ENCODE results near the gene SNX13. TPM values are rescaled to one million over a fixed set of nuclear protein-coding genes. Genes with fewer than 3 reads are reported as not detected.
"Not testable (repeated sequence)": the region's sequence is repeated elsewhere in the genome, so short reads cannot be mapped to it uniquely, and the experiment has no call there.

Gene SNX13
- total RNA-seq, 8 experiments from 2014 or later: 21.5 to 45.5 (median 29.2) TPM

DNA sequence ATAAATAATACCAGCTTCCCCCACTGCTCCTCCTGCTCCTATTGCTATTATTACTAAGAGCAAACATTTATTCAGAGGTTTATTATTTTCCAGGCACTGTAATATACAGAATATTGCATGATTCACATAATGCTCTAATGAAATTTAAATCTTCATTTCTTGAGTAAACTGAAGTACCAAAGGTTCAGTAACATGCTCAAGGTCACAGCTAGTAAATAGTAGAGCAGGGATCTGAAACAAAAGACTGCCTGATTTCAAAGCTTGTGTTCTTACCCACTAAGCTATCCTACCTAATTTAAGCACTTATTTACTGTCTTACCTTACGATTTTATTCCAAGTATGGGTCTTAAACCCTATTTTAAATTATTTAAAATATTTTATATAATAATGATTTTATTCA is 126.2 kb downstream of the SNX13 start:
- no peak for ATAC-seq (replicated peaks in 6 of 8)
- in situ Hi-C loops (cut with MboI; ENCODE audit: low pct_unique_long_range_greater_than_20kb in 2 of 9, low sequenced_read_pairs in 9 of 9, unreplicated experiment in 9 of 9): no loop called here
- no peak overlapping the region for H3K4me3 ChIP-seq
- 88 to 100% (median 100%) methylated on average over 1 of the region's 1 CpG for WGBS, 10 experiments
- H3K27ac ChIP-seq: no peak overlapping the region
- H3K4me1 ChIP-seq (replicated peaks in 1 of 2): no peaks in the 10 kb centered on the region

DNA sequence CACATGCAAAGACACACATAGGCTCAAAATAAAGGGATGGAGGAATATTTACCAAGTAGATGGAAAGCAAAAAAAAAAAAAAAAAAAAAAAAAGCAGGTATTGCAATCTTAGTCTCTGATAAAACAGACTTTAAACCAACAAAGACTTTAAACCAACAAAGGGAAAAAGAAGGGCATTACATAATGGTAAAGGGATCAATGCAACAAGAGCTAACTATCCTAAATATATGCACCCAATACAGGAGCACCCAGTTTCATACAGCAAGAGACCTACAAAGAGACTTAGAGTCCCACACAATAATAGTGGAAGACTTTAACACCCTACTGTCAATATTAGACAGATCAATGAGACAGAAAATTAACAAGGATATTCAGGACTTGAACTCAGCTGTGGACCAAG is 131.1 kb downstream of the SNX13 start:
- H3K4me1 ChIP-seq (replicated peaks in 1 of 2); ATAC-seq (replicated peaks in 6 of 8); H3K4me3 ChIP-seq; H3K27ac ChIP-seq; in situ Hi-C loops (cut with MboI; ENCODE audit: low pct_unique_long_range_greater_than_20kb in 2 of 9, low sequenced_read_pairs in 9 of 9, unreplicated experiment in 9 of 9): not testable (repeated sequence)

- ATAC-seq (replicated peaks in 6 of 8): no peak
- no peaks in the 10 kb centered on the region for H3K4me1 ChIP-seq (replicated peaks in 1 of 2)
Measured at GRCh38 chr7:17807242-17807641, 133.1 kb downstream of the SNX13 start.

DNA sequence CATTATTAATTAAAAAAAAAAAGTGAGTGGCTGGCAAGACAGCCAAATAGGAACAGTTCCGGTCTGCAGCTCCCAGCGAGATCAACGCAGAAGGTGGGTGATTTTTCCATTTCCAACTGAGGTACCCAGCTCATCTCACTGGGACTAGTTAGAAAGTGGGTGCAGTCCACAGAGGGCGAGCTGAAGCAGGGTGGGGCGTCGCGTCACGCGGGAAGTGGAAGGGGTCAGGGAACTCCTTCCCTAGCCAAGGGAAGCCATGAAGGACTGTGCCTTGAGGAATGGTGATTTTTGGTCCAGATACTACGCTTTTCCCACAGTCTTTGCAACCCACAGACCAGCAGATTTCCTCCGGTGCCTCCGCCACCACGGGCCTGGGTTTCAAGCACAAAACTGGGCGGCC is 133.7 kb downstream of the SNX13 start:
- in situ Hi-C loops (cut with MboI; ENCODE audit: low pct_unique_long_range_greater_than_20kb in 2 of 9, low sequenced_read_pairs in 9 of 9, unreplicated experiment in 9 of 9): no loop called here
- WGBS, 10 experiments: 93 to 100% (median 96%) methylated on average over 1 to 10 of the region's 14 CpGs; no CpG with 5 or more reads in 1 of the 10 experiments
- Histone ChIP-seq H3K4me3 (no peak overlapping the region), H3K4me1 (replicated peaks in 1 of 2) (no peaks in the 10 kb centered on the region), H3K27ac (no peak overlapping the region)
- no peak for ATAC-seq (replicated peaks in 6 of 8)

More at GRCh38 chr7:17807242-17807641, 133.1 kb downstream of the SNX13 start:
- no peak overlapping the region for H3K4me3 ChIP-seq
- in situ Hi-C loops (cut with MboI; ENCODE audit: low pct_unique_long_range_greater_than_20kb in 2 of 9, low sequenced_read_pairs in 9 of 9, unreplicated experiment in 9 of 9): no loop called here
- 50 to 94% (median 92%) methylated on average over 2 to 4 of the region's 9 CpGs; no CpG with 5 or more reads in 7 of the 10 experiments for WGBS, 10 experiments
- no peak overlapping the region for H3K27ac ChIP-seq

DNA sequence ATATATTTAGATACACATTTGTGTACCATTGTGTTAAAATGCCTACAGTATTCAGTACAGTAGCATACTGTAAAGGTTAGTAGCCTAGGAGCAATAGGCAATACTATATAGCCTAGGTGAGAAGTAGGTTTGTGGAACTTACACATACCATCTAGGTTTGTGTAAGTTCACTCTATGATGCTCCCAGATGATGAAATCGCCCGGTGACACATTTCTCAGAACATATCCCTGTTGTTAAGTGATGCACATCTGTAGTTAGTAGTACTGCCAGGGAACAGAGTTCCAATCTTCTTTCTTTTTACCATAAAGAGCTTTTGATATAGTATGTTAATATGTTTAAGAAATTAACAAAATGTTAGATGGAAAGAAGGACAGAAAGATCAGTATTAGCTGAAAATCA is 138.2 kb downstream of the SNX13 start:
- in situ Hi-C loops (cut with MboI; ENCODE audit: low pct_unique_long_range_greater_than_20kb in 2 of 9, low sequenced_read_pairs in 9 of 9, unreplicated experiment in 9 of 9): no loop called here
- Histone ChIP-seq H3K27ac (no peak overlapping the region), H3K4me1 (replicated peaks in 1 of 2) (no peaks in the 10 kb centered on the region), H3K4me3 (no peak overlapping the region)
- no peak for ATAC-seq (replicated peaks in 6 of 8)
- 50 to 100% (median 90%) methylated on average over 2 of the region's 2 CpGs; no CpG with 5 or more reads in 5 of the 10 experiments for WGBS, 10 experiments

GRCh38 chr7:17792075-17792936 is 148.0 kb downstream of the SNX13 start:
- Histone ChIP-seq H3K4me1 (replicated peaks in 1 of 2) (no peaks in the 10 kb centered on the region), H3K27ac (no peak overlapping the region), H3K4me3 (no peak overlapping the region)
- WGBS, 10 experiments: 0 to 83% (median 0%) methylated on average over 1 of the region's 1 CpG; no CpG with 5 or more reads in 3 of the 10 experiments
- peak in 3 of 8 experiments; percentile 85 to 94 (median 93) for ATAC-seq (replicated peaks in 6 of 8)
- in situ Hi-C loops (cut with MboI; ENCODE audit: low pct_unique_long_range_greater_than_20kb in 2 of 9, low sequenced_read_pairs in 9 of 9, unreplicated experiment in 9 of 9): no loop called here

GRCh38 chr7:17787257-17787656 is 153.0 kb downstream of the SNX13 start:
- in situ Hi-C loops (cut with MboI; ENCODE audit: low pct_unique_long_range_greater_than_20kb in 2 of 9, low sequenced_read_pairs in 9 of 9, unreplicated experiment in 9 of 9): no loop called here
- H3K4me1 ChIP-seq (replicated peaks in 1 of 2): no peaks in the 10 kb centered on the region
- H3K4me3 ChIP-seq: no peak overlapping the region
- WGBS, 10 experiments: 67 to 100% (median 89%) methylated on average over 1 of the region's 1 CpG; no CpG with 5 or more reads in 6 of the 10 experiments
- H3K27ac ChIP-seq: no peak overlapping the region
- ATAC-seq (replicated peaks in 6 of 8): no peak

GRCh38 chr7:17786314-17786852 is 153.9 kb downstream of the SNX13 start:
- Histone ChIP-seq H3K4me3 (no peak overlapping the region), H3K27ac (no peak overlapping the region), H3K4me1 (replicated peaks in 1 of 2) (no peaks in the 10 kb centered on the region)
- 20 to 67% (median 42%) methylated on average over 1 to 3 of the region's 6 CpGs; no CpG with 5 or more reads in 6 of the 10 experiments for WGBS, 10 experiments
- in situ Hi-C loops (cut with MboI; ENCODE audit: low pct_unique_long_range_greater_than_20kb in 2 of 9, low sequenced_read_pairs in 9 of 9, unreplicated experiment in 9 of 9): no loop called here
- ATAC-seq (replicated peaks in 6 of 8): peak in 1 of 8 experiments; percentile 19

DNA sequence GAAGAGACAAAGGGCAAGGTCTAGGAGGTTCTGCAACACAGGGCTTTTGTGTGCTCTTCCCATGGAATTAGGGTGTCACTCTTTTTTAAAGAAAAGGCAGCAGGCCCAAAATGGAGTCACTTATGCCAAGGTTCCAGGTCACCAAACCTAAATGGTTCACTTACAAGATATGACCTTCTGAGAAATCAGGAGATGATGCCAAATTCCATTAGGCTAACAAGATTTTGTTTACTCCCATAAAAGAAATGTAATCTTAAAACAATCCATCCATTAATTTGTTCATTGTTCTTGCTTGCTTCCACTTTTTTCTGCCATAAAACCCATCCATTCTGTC is 158.1 kb downstream of the SNX13 start:
- in situ Hi-C loops (cut with MboI; ENCODE audit: low pct_unique_long_range_greater_than_20kb in 2 of 9, low sequenced_read_pairs in 9 of 9, unreplicated experiment in 9 of 9): no loop called here
- ATAC-seq (replicated peaks in 6 of 8): no peak
- Histone ChIP-seq H3K27ac (no peak overlapping the region), H3K4me1 (replicated peaks in 1 of 2) (no peaks in the 10 kb centered on the region), H3K4me3 (no peak overlapping the region)

DNA sequence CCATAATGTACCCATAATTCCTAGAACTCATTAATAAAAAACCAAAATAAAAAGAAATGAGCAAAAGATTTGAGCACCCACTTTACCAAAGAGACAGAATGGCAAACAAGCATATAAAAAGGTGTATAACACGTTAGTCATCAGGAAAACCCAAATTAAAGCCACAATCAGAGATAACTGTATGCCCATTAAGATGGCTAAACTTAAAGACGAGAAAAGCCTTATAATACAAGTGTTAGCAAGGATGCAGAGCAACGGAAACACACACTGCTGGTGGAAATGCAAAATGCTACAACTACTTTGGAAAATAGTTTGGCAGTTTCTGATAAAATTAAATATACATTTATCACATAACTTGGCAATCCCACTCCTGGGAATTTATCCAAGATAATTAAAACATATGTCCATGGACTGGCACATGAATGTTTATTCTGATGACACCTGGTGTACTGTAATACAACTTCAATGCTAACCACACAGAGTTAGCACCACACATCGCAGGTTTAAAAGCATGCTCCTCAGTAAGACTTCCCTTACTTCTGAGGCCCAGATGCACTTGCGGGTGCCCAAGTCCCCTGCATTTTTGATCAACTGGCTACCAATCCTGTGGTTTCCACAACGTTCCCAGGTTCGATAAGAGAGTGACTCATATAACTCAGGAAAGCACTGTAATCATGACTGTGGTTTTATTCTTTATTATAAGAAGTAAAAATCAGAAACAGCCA is 158.6 kb downstream of the SNX13 start:
- in situ Hi-C loops (cut with MboI; ENCODE audit: low pct_unique_long_range_greater_than_20kb in 2 of 9, low sequenced_read_pairs in 9 of 9, unreplicated experiment in 9 of 9): no loop called here
- no peak overlapping the region for H3K4me3 ChIP-seq
- 54 to 93% (median 86%) methylated on average over 2 to 7 of the region's 7 CpGs for WGBS, 10 experiments
- H3K27ac ChIP-seq: no peak overlapping the region
- H3K4me1 ChIP-seq (replicated peaks in 1 of 2): no peaks in the 10 kb centered on the region
- ATAC-seq (replicated peaks in 6 of 8): no peak

DNA sequence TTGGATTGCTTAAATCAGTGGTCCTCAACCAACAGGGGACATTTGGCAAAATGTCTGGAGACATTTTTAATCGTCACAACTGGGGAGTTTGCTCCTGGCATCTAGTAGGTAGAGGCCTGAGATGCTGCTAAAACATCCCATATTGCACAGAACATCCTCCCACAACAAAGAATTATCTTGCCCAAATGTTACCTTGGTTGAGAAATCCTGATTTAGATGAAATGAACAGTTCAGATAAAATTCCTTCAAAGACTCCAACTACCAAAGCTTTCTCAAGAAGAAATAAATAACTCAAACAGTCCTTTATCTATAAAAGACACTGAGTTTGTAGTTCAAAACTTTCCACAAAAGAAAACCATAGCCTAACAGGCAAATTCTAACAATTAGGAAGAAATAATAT is 160.9 kb downstream of the SNX13 start:
- Histone ChIP-seq H3K4me3 (no peak overlapping the region), H3K4me1 (replicated peaks in 1 of 2) (no peaks in the 10 kb centered on the region), H3K27ac (no peak overlapping the region)
- 67 to 100% (median 100%) methylated on average over 1 of the region's 1 CpG; no CpG with 5 or more reads in 3 of the 10 experiments for WGBS, 10 experiments
- ATAC-seq (replicated peaks in 6 of 8): no peak
- in situ Hi-C loops (cut with MboI; ENCODE audit: low pct_unique_long_range_greater_than_20kb in 2 of 9, low sequenced_read_pairs in 9 of 9, unreplicated experiment in 9 of 9): loop anchor here in 1 of 9 experiments (10.0 kb wide), 1 partner anchor 165 kb away; the partner anchor contains the start of gene SNX13

DNA sequence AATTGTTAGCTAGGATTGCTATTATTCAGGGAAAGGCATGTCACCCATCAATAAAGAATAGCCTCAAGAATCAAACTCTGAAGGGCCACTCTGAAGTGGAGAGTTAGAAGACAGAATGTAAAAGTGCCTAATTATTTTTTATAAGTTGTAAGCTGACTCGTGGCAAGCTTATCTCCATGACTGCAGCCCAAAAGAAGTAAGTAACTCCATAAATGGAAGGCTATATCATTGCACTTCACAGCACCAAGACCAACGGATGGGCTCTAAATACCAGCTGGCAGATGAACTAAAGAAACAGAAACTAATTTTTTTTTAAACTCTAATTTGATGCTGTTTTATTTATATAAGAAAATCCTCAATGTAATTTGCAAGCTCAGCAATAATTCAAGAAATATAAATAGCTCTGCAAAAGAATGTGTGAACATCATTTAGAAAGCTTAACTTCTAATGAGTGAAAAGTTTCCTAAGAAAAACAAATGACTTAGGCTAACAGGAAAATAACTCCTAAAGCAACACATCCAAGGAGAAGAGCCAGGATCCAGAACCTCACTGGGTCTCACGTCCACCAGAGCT is 165.5 kb downstream of the SNX13 start:
- no peak for ATAC-seq (replicated peaks in 6 of 8)
- 50 to 100% (median 83%) methylated on average over 1 to 3 of the region's 3 CpGs for WGBS, 10 experiments
- Histone ChIP-seq H3K4me1 (replicated peaks in 1 of 2) (no peaks in the 10 kb centered on the region), H3K27ac (no peak overlapping the region), H3K4me3 (no peak overlapping the region)
- in situ Hi-C loops (cut with MboI; ENCODE audit: low pct_unique_long_range_greater_than_20kb in 2 of 9, low sequenced_read_pairs in 9 of 9, unreplicated experiment in 9 of 9): loop anchor here in 2 of 9 experiments (10.0 to 25.0 kb wide), 2 partner anchors 170 to 562 kb away; partner anchors contain the start of gene SNX13 (in 1 of the 2)

DNA sequence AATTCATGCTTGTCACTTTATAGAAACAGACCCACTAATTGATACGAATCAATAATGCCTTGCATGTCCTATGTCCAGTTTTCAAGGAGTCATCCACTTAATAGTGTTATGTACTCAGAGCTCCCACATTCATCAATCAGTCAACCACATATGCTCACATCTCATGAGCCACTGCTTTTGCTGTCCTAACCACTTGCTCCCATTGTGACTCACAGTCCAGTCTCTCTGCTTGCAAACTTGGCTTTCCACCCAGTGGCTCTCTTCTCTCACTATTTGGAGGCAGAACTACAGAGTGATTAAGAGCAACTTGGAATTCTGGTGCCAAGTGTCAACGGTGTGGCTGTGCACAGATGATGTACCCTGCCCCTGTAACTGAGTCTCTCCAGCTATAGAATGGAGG is 166.0 kb downstream of the SNX13 start:
- WGBS, 10 experiments: 7 to 100% (median 81%) methylated on average over 1 to 2 of the region's 2 CpGs; no CpG with 5 or more reads in 2 of the 10 experiments
- ATAC-seq (replicated peaks in 6 of 8): peak in 2 of 8 experiments; percentile 78 to 80
- in situ Hi-C loops (cut with MboI; ENCODE audit: low pct_unique_long_range_greater_than_20kb in 2 of 9, low sequenced_read_pairs in 9 of 9, unreplicated experiment in 9 of 9): loop anchor here in 2 of 9 experiments (10.0 to 25.0 kb wide), 2 partner anchors 171 to 563 kb away; partner anchors contain the start of gene SNX13 (in 1 of the 2)
- H3K27ac ChIP-seq: no peak overlapping the region
- H3K4me1 ChIP-seq (replicated peaks in 1 of 2): no peaks in the 10 kb centered on the region
- H3K4me3 ChIP-seq: no peak overlapping the region
